ENCODE measurements around the gene NSD1. TPM values are rescaled to one million over a fixed set of nuclear protein-coding genes. Genes with fewer than 3 reads are reported as not detected.

Gene NSD1
- total RNA-seq, 1 experiment from 2014 or later: 58.8 TPM

GRCh38 chr5:177123789-177124485, 9.6 kb upstream of the NSD1 start:
- H3K9ac ChIP-seq (ENCODE audit: low read length): no peak overlapping the region
- H3K4me3 ChIP-seq (replicated peaks in 1 of 2; ENCODE audit: low read depth in 1 of 2, low read length in 2 of 2): no peak overlapping the region
- ATAC-seq: peak; percentile 16; the same call in 1 of the 2 replicates
- intact Hi-C loops (cut with micrococcal nuclease): no loop called here
- BruUV-seq (replicated peaks): no TSS peak
- H3K36me3 ChIP-seq (ENCODE audit: control insufficient read depth in 1 of 2, insufficient read depth in 2 of 2, low read length in 2 of 2): no peaks in the 10 kb centered on the region
- ChIA-PET POLR2A (interaction anchor here (0.6 to 0.7 kb wide), 2 partner anchors 17 to 178 kb away, joined by 3 read pairs; no protein-coding TSS in a partner anchor), CTCF (interaction anchor here (0.7 to 1.0 kb wide), 5 partner anchors 10 to 177 kb away, joined by 3 to 4 read pairs (median 3); partner anchors contain the start of gene FGFR4), RAD21 (ENCODE audit: low non-redundant PET in 1 of 2, low total read pairs in 2 of 2, uncharacterized antibody in 2 of 2, unreplicated experiment in 2 of 2) (no interaction called here)
- peak overlapping the region; percentile 79 for H2AFZ ChIP-seq (ENCODE audit: low read depth, low read length, poor library complexity, severe bottlenecking)
- peaks cover 4 to 18% of the 10 kb centered on the region in 2 experiments; a peak in 2 of 4 replicates for H3K4me1 ChIP-seq (ENCODE audit: control insufficient read depth in 1 of 2, insufficient read depth in 2 of 2, low read length in 2 of 2)
- no peaks in the 10 kb centered on the region for H3K79me2 ChIP-seq (ENCODE audit: insufficient read depth, low read length)
- H3K27ac ChIP-seq (ENCODE audit: low read depth, low read length): no peak overlapping the region
- TF ChIP-seq CTCF (IDR thresholded peaks at IDR 0.05 in 2 of 3, conservative IDR thresholded peaks at IDR 0.05 in 1 of 3; ENCODE audit: borderline replicate concordance in 1 of 3, insufficient read depth in 1 of 3, low read depth in 2 of 3, low read length in 2 of 3) (no peak), REST (IDR thresholded peaks at IDR 0.05; ENCODE audit: low read depth) (no peak), TCF7L2 (IDR thresholded peaks at IDR 0.05; ENCODE audit: borderline replicate concordance, extremely low read depth, insufficient read depth, insufficient read length) (no peak), POLR2AphosphoS5 (IDR thresholded peaks at IDR 0.05; ENCODE audit: low read depth, low read length) (no peak), YY1 (IDR thresholded peaks at IDR 0.05; ENCODE audit: extremely low read depth, insufficient replicate concordance, low read depth, low read length) (no peak), POLR2A (IDR thresholded peaks at IDR 0.05; ENCODE audit: borderline replicate concordance, extremely low read depth, insufficient read depth, insufficient read length) (no peak), CEBPB (IDR thresholded peaks at IDR 0.05; ENCODE audit: low read depth) (no peak), JUND (IDR thresholded peaks at IDR 0.05) (no peak), ZNF274 (IDR thresholded peaks at IDR 0.05; ENCODE audit: low read depth, low read length) (no peak), ATF3 (IDR thresholded peaks at IDR 0.05) (no peak), EGR1 (IDR thresholded peaks at IDR 0.05; ENCODE audit: low read depth) (no peak), ZFX (IDR thresholded peaks at IDR 0.05) (no peak), RAD21 (IDR thresholded peaks at IDR 0.05; ENCODE audit: low read depth) (no peak), EZH2 (IDR thresholded peaks at IDR 0.05) (no peak), FOSL1 (IDR thresholded peaks at IDR 0.05; ENCODE audit: low read depth) (no peak), SRF (IDR thresholded peaks at IDR 0.05; ENCODE audit: low read depth) (no peak)
- H3K9me2 ChIP-seq (ENCODE audit: insufficient read depth): no peaks in the 10 kb centered on the region
- no peaks in the 10 kb centered on the region for H3K27me3 ChIP-seq (ENCODE audit: insufficient read depth, low read length)
- no peaks in the 10 kb centered on the region for H4K20me1 ChIP-seq (ENCODE audit: insufficient read depth)
- DNase-seq (ENCODE audit: low read depth, low spot score): no peak
- no peaks in the 10 kb centered on the region for H3K9me3 ChIP-seq (ENCODE audit: control insufficient read depth in 1 of 2, insufficient read depth in 1 of 2, low read depth in 1 of 2, low read length in 2 of 2)
- peak overlapping the region; percentile 2; the same call in 1 of the 2 replicates for H3K4me2 ChIP-seq (ENCODE audit: low read length)

Measured in HCT116 (cell line).